NCI-H128 (cell line): ENCODE measurements around the gene TMPRSS5.
"Not testable (repeated sequence)": the region's sequence is repeated elsewhere in the genome, so short reads cannot be mapped to it uniquely, and the experiment has no call there.

Experiments used
- DNase-seq: peaks from one replicate; lab custom pipeline; 2025; ENCODE audit not compliant: unreplicated experiment; lab: John Stamatoyannopoulos, UW

TMPRSS5 gene

GRCh38 chr11:113697756-113698407 is 8.2 kb downstream of the TMPRSS5 start:
- no peak for DNase-seq

GRCh38 chr11:113697111-113697510 is 9.0 kb downstream of the TMPRSS5 start:
- no peak for DNase-seq

- no peak for DNase-seq
Observed at GRCh38 chr11:113695207-113695606, 10.9 kb downstream of the TMPRSS5 start.

- DNase-seq = no peak
Observed at GRCh38 chr11:113694390-113694789, 11.7 kb downstream of the TMPRSS5 start.

- no peak for DNase-seq
Observed at GRCh38 chr11:113693030-113693429, 13.1 kb downstream of the TMPRSS5 start.

- no peak for DNase-seq
Observed at GRCh38 chr11:113690619-113691569, 15.2 kb downstream of the TMPRSS5 start.

- DNase-seq = no peak
Observed at GRCh38 chr11:113689768-113690618, 16.1 kb downstream of the TMPRSS5 start.

- no peak for DNase-seq
Observed at GRCh38 chr11:113685654-113686359, 20.3 kb downstream of the TMPRSS5 start.

GRCh38 chr11:113684496-113684895 is 21.6 kb downstream of the TMPRSS5 start:
- DNase-seq = no peak

GRCh38 chr11:113683481-113684046 is 22.5 kb downstream of the TMPRSS5 start:
- DNase-seq = no peak

- no peak for DNase-seq
Observed at GRCh38 chr11:113681711-113682413, 24.2 kb downstream of the TMPRSS5 start.

GRCh38 chr11:113681282-113681681 is 24.8 kb downstream of the TMPRSS5 start:
- DNase-seq = no peak

GRCh38 chr11:113677685-113678084 is 28.4 kb downstream of the TMPRSS5 start:
- DNase-seq = no peak

GRCh38 chr11:113675565-113675964 is 30.5 kb downstream of the TMPRSS5 start:
- no peak for DNase-seq

- DNase-seq = no peak
Observed at GRCh38 chr11:113675003-113675561, 31.0 kb downstream of the TMPRSS5 start.

GRCh38 chr11:113674397-113674685 is 31.8 kb downstream of the TMPRSS5 start:
- DNase-seq = no peak

GRCh38 chr11:113673550-113674396 is 32.3 kb downstream of the TMPRSS5 start:
- no peak for DNase-seq

- not testable (repeated sequence) for DNase-seq
Observed at GRCh38 chr11:113671914-113672313, 34.2 kb downstream of the TMPRSS5 start.

- no peak for DNase-seq
Observed at GRCh38 chr11:113670831-113671215, 35.3 kb downstream of the TMPRSS5 start.
